GM18519 (cell line): Measurements from ENCODE around the gene SARS1.

Experiments
- ATAC-seq: cut with Tn5 transposase; IDR thresholded peaks from one replicate; pipeline ENCODE4 v1.9.1; 2021; ENCODE audit warnings: mild to moderate bottlenecking, moderate library complexity; ENCODE audit not compliant: unreplicated experiment, low FRiP score

Gene SARS1

DNA sequence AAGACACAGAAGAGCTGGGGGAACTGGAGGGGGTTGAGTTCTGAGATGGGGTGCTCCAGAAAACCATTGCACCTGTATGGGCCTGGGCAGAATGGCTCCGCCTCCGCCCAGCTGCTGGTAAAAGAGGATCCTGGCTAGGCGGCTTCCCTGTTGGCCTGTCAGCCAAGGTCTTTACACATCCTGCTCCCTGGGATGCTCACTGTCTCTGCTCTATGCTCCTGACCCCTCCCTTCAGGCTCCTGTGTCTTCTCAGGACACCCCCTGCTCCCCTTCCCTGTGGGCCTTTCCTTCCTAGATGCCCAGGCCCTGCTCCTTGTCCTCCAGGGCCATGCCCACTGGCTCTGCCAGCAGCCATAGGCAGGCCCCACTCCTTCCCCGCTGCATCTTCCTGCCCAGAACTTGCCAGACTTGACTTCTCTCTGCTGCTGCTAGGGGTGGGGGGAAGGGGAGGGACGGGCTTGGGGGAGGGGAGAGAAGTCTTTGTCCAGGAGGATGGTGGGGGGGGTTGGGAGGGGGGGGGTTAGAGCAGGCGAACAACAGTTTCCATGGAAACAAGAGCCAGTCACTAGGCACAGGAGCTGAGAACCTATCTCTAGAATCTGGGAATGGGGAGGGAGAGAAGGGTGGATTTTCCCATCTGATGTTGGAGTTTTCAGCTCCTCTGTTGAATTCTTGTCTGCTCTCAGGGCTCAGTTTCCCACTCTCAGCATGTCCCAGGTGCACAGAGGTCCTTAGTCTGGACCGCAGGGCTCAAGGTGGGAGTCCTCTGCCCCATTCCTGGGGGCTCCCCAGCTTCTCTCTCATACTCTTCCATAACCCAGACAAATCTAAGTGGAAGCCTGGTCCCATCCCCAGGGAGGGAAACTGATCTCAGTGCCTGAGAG, 46.2 kb downstream of the SARS1 start:
- ATAC-seq = no peak

DNA sequence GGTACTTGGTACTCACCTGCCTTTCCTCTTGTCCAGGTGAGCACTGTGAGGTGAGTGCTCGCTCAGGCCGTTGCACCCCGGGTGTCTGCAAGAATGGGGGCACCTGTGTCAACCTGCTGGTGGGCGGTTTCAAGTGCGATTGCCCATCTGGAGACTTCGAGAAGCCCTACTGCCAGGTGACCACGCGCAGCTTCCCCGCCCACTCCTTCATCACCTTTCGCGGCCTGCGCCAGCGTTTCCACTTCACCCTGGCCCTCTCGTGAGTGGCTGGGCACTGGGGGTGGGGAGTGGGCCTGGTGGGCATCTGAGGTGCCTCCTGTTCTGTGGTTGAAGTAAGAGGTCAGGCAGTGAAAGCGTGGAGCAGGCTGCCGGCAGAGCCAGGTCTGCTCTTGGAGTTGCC, 47.3 kb downstream of the SARS1 start:
- no peak for ATAC-seq

DNA sequence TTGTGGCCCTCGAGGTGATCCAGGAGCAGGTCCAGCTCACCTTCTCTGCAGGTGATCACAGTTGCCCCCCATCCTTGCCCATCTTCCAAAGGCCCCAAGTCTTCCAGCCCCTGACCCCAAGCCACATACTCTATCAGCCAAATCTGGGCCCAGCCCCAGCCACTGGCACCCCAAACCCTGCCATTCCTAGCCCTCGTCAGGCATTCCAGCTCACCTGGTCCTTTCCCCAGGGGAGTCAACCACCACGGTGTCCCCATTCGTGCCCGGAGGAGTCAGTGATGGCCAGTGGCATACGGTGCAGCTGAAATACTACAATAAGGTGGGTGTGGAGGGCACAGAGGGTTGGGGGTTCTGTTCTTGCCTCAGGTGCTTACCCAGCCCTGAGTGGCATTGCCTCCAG, 47.9 kb downstream of the SARS1 start:
- no peak for ATAC-seq

DNA sequence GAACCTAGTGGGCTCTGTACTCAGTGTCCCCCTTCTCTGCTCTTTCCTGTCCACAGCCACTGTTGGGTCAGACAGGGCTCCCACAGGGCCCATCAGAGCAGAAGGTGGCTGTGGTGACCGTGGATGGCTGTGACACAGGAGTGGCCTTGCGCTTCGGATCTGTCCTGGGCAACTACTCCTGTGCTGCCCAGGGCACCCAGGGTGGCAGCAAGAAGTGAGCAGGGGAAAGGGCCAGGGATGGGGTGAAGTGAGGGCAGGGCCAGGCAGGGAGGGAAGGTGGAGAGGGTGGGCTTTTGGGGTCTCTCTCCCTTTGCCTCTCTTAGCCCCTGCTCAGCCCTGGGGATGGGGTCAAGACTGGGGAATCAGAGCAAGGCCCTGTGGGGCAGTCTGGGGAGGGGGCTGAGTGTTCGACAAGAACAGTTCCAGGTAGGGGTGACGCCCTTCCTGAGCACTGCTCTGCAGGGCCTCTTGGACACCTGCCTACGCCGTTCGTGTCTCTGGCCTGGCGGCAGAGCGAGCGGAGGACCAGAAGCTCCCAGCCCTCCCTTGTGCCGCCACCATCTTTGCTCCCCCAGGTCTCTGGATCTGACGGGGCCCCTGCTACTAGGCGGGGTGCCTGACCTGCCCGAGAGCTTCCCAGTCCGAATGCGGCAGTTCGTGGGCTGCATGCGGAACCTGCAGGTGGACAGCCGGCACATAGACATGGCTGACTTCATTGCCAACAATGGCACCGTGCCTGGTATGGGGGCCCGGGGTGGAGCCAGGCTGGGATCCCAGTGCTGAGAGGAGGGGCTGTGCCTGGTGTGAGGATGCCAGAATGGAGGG, 48.7 kb downstream of the SARS1 start:
- no peak for ATAC-seq

DNA sequence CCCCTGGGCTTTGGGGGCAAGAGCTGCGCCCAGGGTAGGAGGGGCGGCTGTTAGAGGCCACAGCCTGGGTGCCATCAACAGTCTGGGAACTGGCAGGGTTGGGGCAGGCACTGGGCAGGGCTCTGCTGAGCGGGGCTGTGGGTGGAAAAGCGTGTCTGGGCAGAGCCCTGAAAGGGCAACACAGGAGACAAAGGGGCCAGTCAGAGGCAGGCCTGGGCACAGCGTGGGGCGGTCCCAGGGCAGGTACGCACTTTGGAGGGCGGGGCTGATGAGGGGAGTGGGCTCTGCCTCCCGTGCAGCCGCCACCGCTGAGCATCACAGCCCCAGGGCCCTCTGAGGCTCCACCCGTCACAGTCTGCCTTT, 49.5 kb downstream of the SARS1 start:
- ATAC-seq = no peak

DNA sequence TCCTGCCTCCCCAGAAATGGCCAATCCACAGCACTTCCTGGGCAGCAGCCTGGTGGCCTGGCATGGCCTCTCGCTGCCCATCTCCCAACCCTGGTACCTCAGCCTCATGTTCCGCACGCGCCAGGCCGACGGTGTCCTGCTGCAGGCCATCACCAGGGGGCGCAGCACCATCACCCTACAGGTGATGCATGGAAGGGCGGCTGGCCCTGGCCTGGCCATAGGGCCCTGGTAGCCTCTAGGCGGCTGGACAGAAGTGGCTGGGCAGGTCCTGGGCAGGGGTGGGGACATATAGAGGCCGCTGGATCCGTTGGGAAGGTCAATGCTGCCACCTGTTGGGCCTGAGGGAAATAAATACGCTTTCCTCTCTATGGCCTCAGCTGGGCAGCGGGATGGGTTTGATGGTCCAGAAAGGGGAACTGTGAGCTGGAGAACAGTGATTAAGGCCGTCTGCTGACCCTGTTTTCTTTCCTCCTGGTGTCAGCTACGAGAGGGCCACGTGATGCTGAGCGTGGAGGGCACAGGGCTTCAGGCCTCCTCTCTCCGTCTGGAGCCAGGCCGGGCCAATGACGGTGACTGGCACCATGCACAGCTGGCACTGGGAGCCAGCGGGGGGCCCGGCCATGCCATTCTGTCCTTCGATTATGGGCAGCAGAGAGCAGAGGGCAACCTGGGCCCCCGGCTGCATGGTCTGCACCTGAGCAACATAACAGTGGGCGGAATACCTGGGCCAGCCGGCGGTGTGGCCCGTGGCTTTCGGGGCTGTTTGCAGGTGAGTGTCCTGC, 50.1 kb downstream of the SARS1 start:
- ATAC-seq = no peak

DNA sequence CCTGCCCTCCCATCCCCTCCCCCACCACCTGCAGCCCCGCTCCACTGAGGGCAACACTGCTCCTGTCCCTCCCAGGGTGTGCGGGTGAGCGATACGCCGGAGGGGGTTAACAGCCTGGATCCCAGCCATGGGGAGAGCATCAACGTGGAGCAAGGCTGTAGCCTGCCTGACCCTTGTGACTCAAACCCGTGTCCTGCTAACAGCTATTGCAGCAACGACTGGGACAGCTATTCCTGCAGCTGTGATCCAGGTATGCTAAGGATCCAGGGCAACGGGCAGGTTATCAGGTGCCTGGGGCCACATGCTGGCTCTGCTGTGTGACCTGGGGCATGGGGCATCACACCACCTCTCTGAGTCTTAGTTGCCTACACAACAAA, 50.6 kb downstream of the SARS1 start:
- ATAC-seq = no peak

DNA sequence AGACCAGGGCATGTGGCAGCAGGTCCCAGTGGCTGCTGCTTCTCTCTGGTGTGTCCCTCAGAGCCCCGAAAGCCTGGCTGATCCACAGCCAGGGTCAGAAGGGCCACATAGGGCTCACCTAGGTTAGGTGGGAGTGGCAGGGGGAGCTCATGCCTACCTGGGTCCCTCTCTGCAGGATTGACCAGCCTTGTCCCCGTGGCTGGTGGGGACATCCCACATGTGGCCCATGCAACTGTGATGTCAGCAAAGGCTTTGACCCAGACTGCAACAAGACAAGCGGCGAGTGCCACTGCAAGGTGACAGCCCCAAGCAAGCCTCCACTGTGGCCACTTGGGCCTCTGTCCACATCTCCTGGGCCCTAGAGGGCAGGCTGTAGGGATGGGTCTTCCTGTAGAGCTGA, 51.3 kb downstream of the SARS1 start:
- ATAC-seq = no peak

DNA sequence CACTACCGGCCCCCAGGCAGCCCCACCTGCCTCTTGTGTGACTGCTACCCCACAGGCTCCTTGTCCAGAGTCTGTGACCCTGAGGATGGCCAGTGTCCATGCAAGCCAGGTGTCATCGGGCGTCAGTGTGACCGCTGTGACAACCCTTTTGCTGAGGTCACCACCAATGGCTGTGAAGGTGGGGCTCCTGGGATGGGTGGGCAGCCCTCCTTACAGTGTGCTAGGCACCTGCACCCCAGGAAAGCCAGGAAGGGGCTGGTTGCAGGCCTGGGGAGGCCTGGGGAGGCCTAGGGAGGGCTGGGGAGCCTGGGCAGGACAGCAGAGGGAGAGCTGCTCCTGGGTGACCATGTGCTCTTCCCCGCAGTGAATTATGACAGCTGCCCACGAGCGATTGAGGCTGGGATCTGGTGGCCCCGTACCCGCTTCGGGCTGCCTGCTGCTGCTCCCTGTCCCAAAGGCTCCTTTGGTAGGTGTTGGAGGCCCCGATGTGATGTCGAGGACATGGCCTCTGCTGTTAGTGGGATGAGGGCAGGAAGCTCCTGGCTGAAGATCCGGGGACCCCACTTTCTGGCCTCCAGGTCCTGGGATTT, 52.1 kb downstream of the SARS1 start:
- ATAC-seq = no peak

DNA sequence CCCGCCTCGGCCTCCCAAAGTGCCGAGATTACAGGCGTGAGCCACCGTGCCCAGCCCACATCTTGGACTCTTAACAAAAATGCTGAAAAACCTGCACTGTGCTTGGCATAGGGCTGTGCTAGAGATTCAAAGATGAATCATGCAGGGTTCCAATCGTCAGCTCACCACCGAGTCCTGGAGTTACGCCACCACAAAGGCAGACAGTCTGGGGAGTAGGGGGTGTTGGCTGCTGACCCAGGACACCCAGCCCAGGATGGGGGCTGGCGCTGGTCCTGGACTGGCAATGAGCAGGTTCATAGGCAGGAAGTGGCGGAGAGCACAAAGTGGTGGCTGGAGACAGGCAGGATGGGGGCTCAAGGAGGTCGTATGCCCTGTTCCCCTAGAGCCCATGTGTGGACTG, 53.2 kb downstream of the SARS1 start:
- ATAC-seq = no peak

DNA sequence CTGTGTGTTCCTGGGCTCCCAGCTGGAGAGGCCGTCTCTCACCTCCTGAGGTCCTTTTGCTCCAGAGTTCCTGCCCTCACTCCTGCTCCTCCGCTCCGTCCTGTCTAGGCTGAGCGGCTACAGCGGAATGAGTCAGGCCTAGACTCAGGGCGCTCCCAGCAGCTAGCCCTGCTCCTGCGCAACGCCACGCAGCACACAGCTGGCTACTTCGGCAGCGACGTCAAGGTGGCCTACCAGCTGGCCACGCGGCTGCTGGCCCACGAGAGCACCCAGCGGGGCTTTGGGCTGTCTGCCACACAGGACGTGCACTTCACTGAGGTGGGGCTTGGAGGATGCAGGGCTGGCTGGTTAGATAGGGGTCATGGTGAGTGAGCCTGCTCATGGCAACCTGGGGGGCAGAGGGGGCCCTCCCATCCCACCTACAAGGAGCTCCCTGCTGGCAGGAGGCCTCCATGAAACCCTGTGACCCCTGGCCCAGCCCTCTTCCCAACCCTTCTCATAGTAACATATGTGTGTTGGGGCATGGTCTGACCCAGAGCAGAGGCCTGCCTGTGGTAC, 54.1 kb downstream of the SARS1 start:
- ATAC-seq = no peak

DNA sequence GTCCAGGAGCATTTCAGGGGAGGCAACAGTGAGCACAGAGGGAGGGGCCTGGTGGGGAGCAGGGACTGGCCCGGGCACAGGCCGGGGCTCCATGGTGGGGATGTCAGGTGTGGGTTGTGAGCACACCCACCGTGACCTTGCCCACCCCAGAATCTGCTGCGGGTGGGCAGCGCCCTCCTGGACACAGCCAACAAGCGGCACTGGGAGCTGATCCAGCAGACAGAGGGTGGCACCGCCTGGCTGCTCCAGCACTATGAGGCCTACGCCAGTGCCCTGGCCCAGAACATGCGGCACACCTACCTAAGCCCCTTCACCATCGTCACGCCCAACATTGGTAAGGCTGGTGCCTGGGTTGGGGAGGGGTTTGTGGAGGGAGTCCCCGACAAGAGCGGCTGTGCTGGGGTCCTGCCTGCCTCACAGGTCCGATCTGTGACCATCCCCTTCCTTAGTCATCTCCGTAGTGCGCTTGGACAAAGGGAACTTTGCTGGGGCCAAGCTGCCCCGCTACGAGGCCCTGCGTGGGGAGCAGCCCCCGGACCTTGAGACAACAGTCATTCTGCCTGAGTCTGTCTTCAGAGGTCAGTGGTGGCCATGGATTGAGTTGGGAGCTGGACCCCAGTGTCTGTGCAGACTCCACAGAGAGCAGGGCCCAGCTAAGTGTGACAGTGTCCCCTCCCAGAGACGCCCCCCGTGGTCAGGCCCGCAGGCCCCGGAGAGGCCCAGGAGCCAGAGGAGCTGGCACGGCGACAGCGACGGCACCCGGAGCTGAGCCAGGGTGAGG, 54.9 kb downstream of the SARS1 start:
- no peak for ATAC-seq

DNA sequence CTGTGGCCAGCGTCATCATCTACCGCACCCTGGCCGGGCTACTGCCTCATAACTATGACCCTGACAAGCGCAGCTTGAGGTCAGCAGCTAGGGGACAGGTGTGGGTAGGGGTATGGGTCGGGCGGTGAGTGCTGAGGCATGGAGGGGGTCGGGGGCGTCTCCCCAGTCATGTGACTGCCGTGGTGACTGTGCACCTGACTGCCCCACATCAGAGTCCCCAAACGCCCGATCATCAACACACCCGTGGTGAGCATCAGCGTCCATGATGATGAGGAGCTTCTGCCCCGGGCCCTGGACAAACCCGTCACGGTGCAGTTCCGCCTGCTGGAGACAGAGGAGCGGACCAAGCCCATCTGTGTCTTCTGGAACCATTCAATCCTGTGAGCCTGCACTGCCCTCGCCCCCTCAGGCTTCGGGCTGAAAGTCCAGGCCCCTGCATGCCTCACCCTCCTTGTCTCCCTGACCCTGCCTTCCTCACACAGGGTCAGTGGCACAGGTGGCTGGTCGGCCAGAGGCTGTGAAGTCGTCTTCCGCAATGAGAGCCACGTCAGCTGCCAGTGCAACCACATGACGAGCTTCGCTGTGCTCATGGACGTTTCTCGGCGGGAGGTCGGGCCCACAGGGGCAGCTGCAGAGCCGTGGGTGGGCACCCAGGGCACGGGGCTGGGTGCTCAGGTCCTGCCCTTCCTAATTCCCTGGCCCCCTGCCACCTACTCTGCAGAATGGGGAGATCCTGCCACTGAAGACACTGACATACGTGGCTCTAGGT, 55.7 kb downstream of the SARS1 start:
- no peak for ATAC-seq

DNA sequence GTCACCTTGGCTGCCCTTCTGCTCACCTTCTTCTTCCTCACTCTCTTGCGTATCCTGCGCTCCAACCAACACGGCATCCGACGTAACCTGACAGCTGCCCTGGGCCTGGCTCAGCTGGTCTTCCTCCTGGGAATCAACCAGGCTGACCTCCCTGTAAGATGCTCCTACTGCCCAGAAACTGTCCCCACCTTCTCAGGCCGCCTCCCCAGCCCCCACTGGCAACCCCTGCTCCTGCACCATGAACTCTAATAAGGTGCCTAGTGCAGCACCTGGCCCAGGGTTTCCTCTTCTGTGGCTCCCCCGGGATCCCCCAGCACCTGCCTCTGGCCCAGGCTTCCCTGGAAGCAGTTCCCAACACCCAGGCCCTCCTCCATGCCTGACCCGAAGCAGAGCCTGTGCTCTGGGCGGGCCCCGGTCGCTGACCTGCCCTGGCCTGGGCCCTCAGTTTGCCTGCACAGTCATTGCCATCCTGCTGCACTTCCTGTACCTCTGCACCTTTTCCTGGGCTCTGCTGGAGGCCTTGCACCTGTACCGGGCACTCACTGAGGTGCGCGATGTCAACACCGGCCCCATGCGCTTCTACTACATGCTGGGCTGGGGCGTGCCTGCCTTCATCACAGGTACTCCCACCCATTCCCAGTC, 56.4 kb downstream of the SARS1 start:
- ATAC-seq = no peak

DNA sequence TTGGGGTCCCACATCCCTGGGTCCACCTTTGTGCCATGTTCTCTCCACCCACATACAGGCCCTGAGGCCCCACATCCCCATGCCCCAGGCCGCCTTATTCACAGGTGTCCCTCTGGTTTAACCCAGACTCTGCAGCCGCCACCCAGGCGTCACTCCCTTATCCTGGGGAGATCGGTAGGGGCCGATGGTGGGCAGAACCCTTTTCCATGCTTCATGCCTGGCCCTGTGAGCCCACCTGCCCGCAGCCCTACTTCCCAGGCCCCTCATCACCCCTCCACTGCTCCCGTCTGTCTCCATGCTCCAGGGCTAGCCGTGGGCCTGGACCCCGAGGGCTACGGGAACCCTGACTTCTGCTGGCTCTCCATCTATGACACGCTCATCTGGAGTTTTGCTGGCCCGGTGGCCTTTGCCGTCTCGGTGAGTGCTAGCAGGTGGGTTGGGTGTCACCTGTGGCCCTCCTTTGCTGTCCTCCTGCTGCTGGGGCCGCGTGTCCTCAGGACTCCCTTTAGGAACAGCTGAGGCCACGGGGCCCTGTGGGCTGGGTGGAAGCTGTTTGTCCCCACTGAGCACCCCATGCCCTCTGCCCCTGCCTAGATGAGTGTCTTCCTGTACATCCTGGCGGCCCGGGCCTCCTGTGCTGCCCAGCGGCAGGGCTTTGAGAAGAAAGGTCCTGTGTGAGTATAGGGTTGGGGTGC, 57.1 kb downstream of the SARS1 start:
- no peak for ATAC-seq

DNA sequence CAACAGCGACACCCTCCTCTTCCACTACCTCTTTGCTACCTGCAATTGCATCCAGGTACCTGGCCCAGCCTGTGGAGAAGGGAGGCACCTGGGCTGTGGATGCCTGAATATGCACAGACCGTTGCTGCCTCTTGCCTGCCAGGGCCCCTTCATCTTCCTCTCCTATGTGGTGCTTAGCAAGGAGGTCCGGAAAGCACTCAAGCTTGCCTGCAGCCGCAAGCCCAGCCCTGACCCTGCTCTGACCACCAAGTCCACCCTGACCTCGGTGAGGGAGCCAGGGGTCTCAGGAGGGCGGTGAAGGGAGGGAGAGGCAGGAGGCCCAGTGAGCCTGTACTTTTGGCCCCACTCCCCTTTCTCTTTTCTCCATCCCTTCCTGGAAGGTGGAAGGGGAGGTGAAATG, 57.7 kb downstream of the SARS1 start:
- no peak for ATAC-seq

DNA sequence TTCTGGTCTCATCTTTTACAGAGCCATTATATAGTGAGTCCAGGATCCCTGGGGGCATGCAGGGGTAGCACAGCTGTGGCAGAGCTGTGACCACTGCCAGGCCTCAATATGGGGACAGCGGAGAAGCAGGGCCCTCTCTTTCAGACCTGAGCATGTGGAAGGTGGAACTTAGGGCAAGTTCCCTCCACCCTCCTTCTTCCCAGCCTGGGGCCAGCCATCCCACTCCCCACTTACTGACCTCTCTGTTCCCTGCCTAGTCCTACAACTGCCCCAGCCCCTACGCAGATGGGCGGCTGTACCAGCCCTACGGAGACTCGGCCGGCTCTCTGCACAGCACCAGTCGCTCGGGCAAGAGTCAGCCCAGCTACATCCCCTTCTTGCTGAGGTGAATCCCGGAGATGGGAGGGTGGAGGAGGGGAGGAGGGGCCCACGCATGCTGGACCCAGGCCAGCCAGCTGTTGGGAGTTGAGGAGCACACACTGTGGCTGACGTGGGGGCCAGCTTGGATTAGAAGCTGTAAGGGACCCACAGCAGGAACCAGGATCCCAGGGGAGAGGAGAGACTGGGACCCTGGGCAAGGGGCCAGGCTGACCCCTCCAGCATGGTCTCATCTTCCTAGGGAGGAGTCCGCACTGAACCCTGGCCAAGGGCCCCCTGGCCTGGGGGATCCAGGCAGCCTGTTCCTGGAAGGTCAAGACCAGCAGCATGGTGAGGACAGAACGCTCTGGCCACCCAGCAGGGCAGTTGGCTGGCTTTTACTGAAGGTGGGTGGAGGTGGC, 58.5 kb downstream of the SARS1 start:
- no peak for ATAC-seq
